ENCODE results near the gene C17orf113. TPM values are rescaled to one million over a fixed set of nuclear protein-coding genes. Genes with fewer than 3 reads are reported as not detected.

Gene C17orf113
- total RNA-seq, 2 experiments from 2014 or later: 0.23 to 0.40 TPM

DNA sequence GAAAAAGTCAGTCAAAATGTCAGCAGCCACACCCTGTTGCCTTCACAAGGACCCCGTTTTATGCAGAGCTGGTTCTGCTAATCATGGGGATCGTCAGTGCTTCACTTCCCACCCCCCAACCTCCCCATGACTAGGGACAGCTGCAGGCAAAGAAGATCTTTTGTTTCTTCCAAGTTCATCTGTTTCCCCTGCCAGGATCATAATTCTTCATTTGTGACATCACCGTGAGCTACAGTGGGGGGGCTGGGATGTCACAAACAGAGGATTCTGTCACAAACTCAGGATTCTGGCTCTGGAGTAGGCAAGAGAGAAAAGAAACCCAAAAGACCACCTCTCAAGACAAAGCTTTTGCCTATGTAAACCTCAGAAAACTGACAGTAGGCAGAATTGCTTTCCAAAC, 57.8 kb downstream of the C17orf113 start:
- no peaks in the 10 kb centered on the region for H3K9me3 Mint-ChIP-seq
- H3K36me3 Mint-ChIP-seq: peaks cover 25% of the 10 kb centered on the region
- H3K27me3 Mint-ChIP-seq: no peaks in the 10 kb centered on the region
- no peak overlapping the region for H3K4me3 Mint-ChIP-seq
- peaks cover 21% of the 10 kb centered on the region for H3K4me1 Mint-ChIP-seq
- H3K27ac Mint-ChIP-seq: no peak overlapping the region
- DNase-seq: no peak

DNA sequence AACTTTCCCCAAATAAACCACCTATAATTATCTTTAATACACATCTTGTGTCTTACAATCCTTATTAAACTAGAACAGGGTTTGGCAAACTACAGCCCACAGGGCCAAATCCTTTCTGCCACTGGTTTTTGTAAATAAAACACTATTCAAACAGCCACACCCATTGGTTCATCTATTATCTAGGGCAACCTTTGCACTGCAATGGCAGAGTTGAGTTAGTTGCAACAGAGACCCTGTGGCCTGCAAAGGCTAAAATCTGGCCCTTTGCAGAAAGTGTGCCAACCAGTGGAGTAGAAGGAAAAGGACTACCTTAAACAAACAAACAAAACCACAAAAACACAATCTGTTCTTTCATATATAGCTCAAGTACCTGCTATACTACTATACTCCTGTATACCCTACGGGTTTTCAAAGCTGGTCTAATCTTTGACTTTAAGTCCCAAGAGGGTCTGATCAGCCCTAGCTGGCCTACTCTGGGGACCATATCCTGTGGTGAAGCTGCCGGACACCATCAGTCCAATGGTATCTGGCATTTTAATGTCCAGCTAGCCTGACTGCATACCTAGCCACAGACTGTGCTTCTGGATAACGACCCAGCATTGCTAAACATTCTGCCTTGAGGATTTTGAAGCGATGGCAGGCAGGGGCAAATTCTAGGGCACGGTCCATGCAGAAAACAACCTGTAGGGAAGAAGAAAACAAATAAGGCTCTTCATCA, 60.5 kb downstream of the C17orf113 start:
- H3K4me1 Mint-ChIP-seq: peaks cover 12% of the 10 kb centered on the region
- no peaks in the 10 kb centered on the region for H3K9me3 Mint-ChIP-seq
- H3K27me3 Mint-ChIP-seq: no peaks in the 10 kb centered on the region
- H3K4me3 Mint-ChIP-seq: no peak overlapping the region
- H3K27ac Mint-ChIP-seq: no peak overlapping the region
- H3K36me3 Mint-ChIP-seq: peaks cover 29% of the 10 kb centered on the region
- DNase-seq: no peak

DNA sequence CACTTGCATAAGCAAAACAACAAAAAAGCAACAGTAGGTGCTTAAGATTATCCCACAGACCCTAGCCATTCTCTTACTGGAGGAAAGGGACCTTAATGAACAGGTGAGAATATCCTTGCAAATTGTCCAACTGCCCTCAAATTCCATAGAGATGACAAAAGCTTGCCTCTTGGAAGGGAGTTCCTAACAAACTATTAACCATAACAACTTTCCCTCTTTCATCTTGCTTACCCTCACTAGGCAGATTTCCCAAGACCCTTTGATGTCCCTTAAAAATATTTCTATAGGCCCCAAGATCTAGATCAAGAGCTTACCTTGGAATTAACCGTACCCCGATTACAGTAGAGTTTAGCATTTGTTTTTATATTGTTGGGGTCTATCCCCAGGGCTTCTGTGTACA, 62.0 kb downstream of the C17orf113 start:
- no peak for DNase-seq
- Mint-ChIP-seq H3K36me3 (peaks cover 34% of the 10 kb centered on the region), H3K27me3 (no peaks in the 10 kb centered on the region), H3K27ac (peak overlapping the region; percentile 71), H3K4me1 (peaks cover 10% of the 10 kb centered on the region), H3K9me3 (no peaks in the 10 kb centered on the region), H3K4me3 (no peak overlapping the region)

Other genes with a start within 250 kb of the C17orf113 start
- 1 to 10 TPM; 1.5 to 1.8 TPM for gene P3H4, start 238.7 kb downstream of the C17orf113 start, total RNA-seq
- gene FKBP10, start 237.6 kb downstream of the C17orf113 start, total RNA-seq: under 1 TPM; 0.48 to 0.89 TPM
- gene NT5C3B, start 214.4 kb downstream of the C17orf113 start, total RNA-seq: 10 to 100 TPM; 52.8 to 56.7 TPM
- under 1 TPM; 0.19 to 0.30 TPM for gene KLHL10, start 212.8 kb downstream of the C17orf113 start, total RNA-seq
- 10 to 100 TPM; 17.5 to 17.6 TPM for gene KLHL11, start 185.2 kb downstream of the C17orf113 start, total RNA-seq
- 100 to 1,000 TPM; 197 to 202 TPM for gene ACLY, start 131.7 kb downstream of the C17orf113 start, total RNA-seq
- gene ODAD4, start 120.0 kb downstream of the C17orf113 start, total RNA-seq: under 1 TPM; 0.58 to 0.84 TPM
- 10 to 100 TPM; 64.9 to 66.6 TPM for gene CNP, start 83.8 kb downstream of the C17orf113 start, total RNA-seq
- gene DNAJC7, start 33.2 kb downstream of the C17orf113 start, total RNA-seq: 100 to 1,000 TPM; 103 to 106 TPM
- gene NKIRAS2, start 30.5 kb downstream of the C17orf113 start, total RNA-seq: 10 to 100 TPM; 20.3 to 25.0 TPM
- gene ZNF385C, start 47.9 kb upstream of the C17orf113 start, total RNA-seq: 1 to 10 TPM in 1 of 2 experiments, under 1 TPM in 1; 0.92 to 1.2 TPM
- gene DHX58, start 62.1 kb upstream of the C17orf113 start, total RNA-seq: 10 to 100 TPM; 23.5 to 24.9 TPM
- gene KAT2A, start 70.8 kb upstream of the C17orf113 start, total RNA-seq: 10 to 100 TPM; 49.1 to 51.6 TPM
- under 1 TPM; 0.18 to 0.33 TPM for gene HSPB9, start 72.2 kb upstream of the C17orf113 start, total RNA-seq
- gene RAB5C, start 104.4 kb upstream of the C17orf113 start, total RNA-seq: 10 to 100 TPM; 44.4 to 48.9 TPM
- under 1 TPM; 0.39 to 0.44 TPM for gene KCNH4, start 130.5 kb upstream of the C17orf113 start, total RNA-seq
- not detected for gene HCRT, start 134.9 kb upstream of the C17orf113 start, total RNA-seq
- gene GHDC, start 143.9 kb upstream of the C17orf113 start, total RNA-seq: 10 to 100 TPM; 13.6 to 14.6 TPM
- 10 to 100 TPM; 60.7 to 68.6 TPM for gene STAT5B, start 225.8 kb upstream of the C17orf113 start, total RNA-seq
- gene STAT5A, start 237.9 kb upstream of the C17orf113 start, total RNA-seq: 100 to 1,000 TPM; 116 to 121 TPM

All from activated naive CD8-positive, alpha-beta T cell treated with anti-CD3 and anti-CD28 coated beads for 36 hours (primary cell).